Brain microvascular endothelial cell (primary cell): ENCODE results near the gene ZFP69B.

ENCODE experiments used
- DNase-seq: peaks from one replicate; pipeline ENCODE4 v3.0.0-alpha.2; 2020
- H3K27ac ChIP-seq: fragments of 250-450 bp; sonication (Bioruptor Pico); 2 replicates; pipeline ENCODE4 v1.5.1; 2020; ENCODE audit warnings: mild to moderate bottlenecking, moderate library complexity
- H3K27me3 ChIP-seq: fragments of 250-450 bp; sonication (Bioruptor Pico); replicated peaks from 2 replicates; pipeline ENCODE4 v1.5.1; 2020; ENCODE audit warnings: mild to moderate bottlenecking
- H3K36me3 ChIP-seq: fragments of 250-450 bp; sonication (Bioruptor Pico); replicated peaks from 2 replicates; pipeline ENCODE4 v1.5.1; 2020; ENCODE audit warnings: mild to moderate bottlenecking
- H3K4me3 ChIP-seq: 2 replicates; pipeline ENCODE4 v1.5.1; 2011; ENCODE audit warnings: low read depth, mild to moderate bottlenecking, control low read depth, low read length, moderate library complexity
- CTCF ChIP-seq: IDR thresholded peaks from 2 replicates; pipeline ENCODE4 v1.5.1; 2011; ENCODE audit warnings: low read depth, mild to moderate bottlenecking, moderate library complexity, low read length, control low read depth, inconsistent platforms; ENCODE audit errors: missing control alignments
- in situ Hi-C: cut with HindIII; loops from 2 replicates; pipeline ENCODE4 v1.10.0; 2017; ENCODE audit warnings: low sequenced_read_pairs, low pct_ligation_motif_present

The ZFP69B gene

GRCh38 chr1:40409467-40409866, 40.8 kb upstream of the ZFP69B start:
- no peak for DNase-seq
- Histone ChIP-seq H3K27ac (no peak overlapping the region), H3K4me3 (no peak overlapping the region), H3K36me3 (no peaks in the 10 kb centered on the region), H3K27me3 (no peaks in the 10 kb centered on the region)
- TF ChIP-seq CTCF: no peak
- in situ Hi-C loops: no loop called here

GRCh38 chr1:40411294-40411693, 39.0 kb upstream of the ZFP69B start:
- Histone ChIP-seq H3K36me3 (peaks cover 1% of the 10 kb centered on the region), H3K4me3 (no peak overlapping the region), H3K27me3 (no peaks in the 10 kb centered on the region), H3K27ac (no peak overlapping the region)
- in situ Hi-C loops: no loop called here
- TF ChIP-seq CTCF: no peak
- DNase-seq: no peak

- H3K4me3 ChIP-seq: no peak overlapping the region
- H3K27me3 ChIP-seq: no peaks in the 10 kb centered on the region
- no peak overlapping the region for H3K27ac ChIP-seq
- no peak for DNase-seq
- H3K36me3 ChIP-seq: peaks cover 5% of the 10 kb centered on the region
- in situ Hi-C loops: no loop called here
- TF ChIP-seq CTCF: no peak
Measured at GRCh38 chr1:40411843-40412242, 38.4 kb upstream of the ZFP69B start.

- no peak for TF ChIP-seq CTCF
- Histone ChIP-seq H3K36me3 (peaks cover 9% of the 10 kb centered on the region), H3K4me3 (no peak overlapping the region), H3K27ac (no peak overlapping the region), H3K27me3 (no peaks in the 10 kb centered on the region)
- no peak for DNase-seq
- in situ Hi-C loops: no loop called here
Measured at GRCh38 chr1:40413527-40414252, 36.6 kb upstream of the ZFP69B start.

- Histone ChIP-seq H3K27ac (no peak overlapping the region), H3K27me3 (no peaks in the 10 kb centered on the region), H3K36me3 (peaks cover 9% of the 10 kb centered on the region), H3K4me3 (no peak overlapping the region)
- in situ Hi-C loops: no loop called here
- TF ChIP-seq CTCF: no peak
- no peak for DNase-seq
Measured at GRCh38 chr1:40414331-40414730, 35.9 kb upstream of the ZFP69B start.

GRCh38 chr1:40416709-40417108, 33.6 kb upstream of the ZFP69B start:
- Histone ChIP-seq H3K36me3 (peaks cover 9% of the 10 kb centered on the region), H3K27ac (no peak overlapping the region), H3K4me3 (no peak overlapping the region), H3K27me3 (no peaks in the 10 kb centered on the region)
- no peak for TF ChIP-seq CTCF
- DNase-seq: no peak
- in situ Hi-C loops: no loop called here
